ENCODE results near the gene PDK3. TPM values are rescaled to one million over a fixed set of nuclear protein-coding genes. Genes with fewer than 3 reads are reported as not detected.

Gene PDK3
- total RNA-seq, 4 donors from 2014 or later: 11.1 to 23.5 (median 16.7) TPM

GRCh38 chrX:24480400-24480865 is 15.3 kb downstream of the PDK3 start:
- no peak for TF ChIP-seq CTCF (IDR thresholded peaks at IDR 0.05; ENCODE audit: low read depth)

- TF ChIP-seq CTCF (IDR thresholded peaks at IDR 0.05; ENCODE audit: low read depth): no peak
Observed at GRCh38 chrX:24482823-24483415, 17.8 kb downstream of the PDK3 start.

GRCh38 chrX:24483596-24483995 is 18.5 kb downstream of the PDK3 start:
- TF ChIP-seq CTCF (IDR thresholded peaks at IDR 0.05; ENCODE audit: low read depth): no peak

DNA sequence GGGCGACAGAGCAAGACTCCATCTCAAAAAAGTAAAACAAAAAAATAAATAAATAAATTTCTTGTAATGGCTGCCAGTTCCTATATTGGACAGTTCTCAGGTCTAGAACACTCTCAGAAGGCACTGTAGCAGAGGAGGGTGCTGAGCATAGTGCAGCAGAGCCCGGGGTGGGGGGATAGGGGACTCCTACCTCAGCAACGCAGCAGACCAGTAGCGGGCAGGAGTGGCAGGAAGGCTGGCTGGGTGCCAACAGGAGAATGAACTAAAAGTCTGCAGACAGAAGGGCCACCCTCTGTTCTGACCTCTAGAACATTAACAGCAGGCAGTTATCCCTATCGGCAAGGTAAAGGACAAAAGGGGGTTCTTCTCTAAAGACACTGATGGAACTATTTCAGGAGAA is 20.2 kb downstream of the PDK3 start:
- TF ChIP-seq CTCF (IDR thresholded peaks at IDR 0.05; ENCODE audit: low read depth): no peak

DNA sequence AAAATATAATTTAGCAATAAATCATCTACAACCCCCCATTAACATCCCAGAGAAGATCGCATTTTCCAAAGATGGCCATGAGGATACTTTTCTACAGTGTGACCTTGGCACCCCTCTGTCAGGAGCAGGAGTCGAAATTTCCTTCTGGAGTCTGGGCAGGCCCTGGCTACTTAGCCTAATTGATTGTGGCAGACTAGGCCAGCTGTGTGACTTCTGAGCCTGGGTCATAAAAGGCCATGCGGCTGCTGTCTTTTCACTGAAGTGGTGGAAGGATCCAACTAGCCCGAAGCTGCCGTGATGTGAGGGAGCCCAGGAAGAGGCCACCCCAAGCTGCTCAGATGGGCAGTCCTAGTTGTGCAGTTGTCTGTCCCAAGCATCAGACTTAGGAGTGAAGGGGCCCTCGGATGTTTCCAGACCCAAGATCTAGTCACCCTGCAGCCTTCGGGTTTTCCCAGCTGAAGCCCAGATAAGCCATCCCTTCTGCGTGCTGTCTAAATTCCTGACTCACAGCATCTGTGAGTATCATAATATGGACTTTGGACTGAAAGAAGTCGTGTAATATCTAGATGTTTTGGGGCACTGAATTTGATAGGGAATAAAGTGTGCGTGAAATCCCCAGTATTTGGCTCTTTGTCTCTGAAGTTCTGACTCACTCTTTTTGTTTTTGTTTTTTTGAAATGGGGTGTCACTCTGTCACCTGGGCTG is 21.0 kb downstream of the PDK3 start:
- TF ChIP-seq CTCF (IDR thresholded peaks at IDR 0.05; ENCODE audit: low read depth): no peak

GRCh38 chrX:24487571-24487970 is 22.5 kb downstream of the PDK3 start:
- no peak for TF ChIP-seq CTCF (IDR thresholded peaks at IDR 0.05; ENCODE audit: low read depth)

DNA sequence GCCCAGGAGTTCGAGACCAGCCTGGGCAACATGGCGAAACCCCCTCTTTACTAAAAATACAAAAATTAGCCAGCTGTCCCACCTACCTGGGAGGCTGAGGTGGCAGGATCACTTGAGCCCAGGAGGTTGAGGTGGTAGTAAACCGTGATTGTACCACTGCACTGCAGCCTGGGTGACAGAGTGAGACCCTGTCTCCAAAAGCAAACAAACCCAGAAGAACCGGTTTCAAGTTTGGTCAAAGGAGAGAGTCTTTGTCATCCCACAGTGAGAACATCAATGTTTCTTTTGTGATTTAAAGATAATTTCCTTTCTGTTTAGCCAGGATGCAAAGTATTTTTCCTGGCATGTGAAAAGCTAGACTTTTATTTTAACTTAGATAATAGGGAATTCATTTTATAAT is 26.7 kb downstream of the PDK3 start:
- TF ChIP-seq CTCF (IDR thresholded peaks at IDR 0.05; ENCODE audit: low read depth): no peak

Data from subcutaneous adipose tissue (tissue), 4 donors.